Stimulated activated CD8-positive, alpha-beta memory T cell treated with anti-CD3 and anti-CD28 coated beads, Interleukin-15, amount 100 ng/mL, for 1 hour (primary cell): ENCODE measurements around the gene XPA.

ENCODE experiments used
- DNase-seq: peaks from one replicate; pipeline ENCODE4 v3.0.0-alpha.2; 2020; ENCODE audit warnings: low read depth

XPA gene

DNA sequence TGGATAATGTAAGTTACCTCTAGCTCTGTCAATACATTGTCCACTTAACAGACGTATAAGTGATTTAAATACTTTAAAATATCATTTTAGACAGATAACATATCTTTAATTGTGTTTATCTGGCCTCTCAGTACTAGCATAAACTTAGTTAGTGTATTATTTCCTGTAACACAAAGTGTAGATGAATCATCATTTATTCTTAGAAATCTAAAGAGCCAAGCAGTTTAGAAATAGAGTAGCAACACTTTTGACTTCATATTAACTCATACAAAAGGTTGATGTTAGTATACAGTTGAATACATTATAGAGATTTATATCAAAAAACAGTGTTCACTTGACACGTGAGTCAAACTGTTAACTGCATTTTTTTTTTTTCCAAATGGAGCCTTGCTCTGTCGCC is 45.5 kb downstream of the XPA start:
- DNase-seq, result no peak

DNA sequence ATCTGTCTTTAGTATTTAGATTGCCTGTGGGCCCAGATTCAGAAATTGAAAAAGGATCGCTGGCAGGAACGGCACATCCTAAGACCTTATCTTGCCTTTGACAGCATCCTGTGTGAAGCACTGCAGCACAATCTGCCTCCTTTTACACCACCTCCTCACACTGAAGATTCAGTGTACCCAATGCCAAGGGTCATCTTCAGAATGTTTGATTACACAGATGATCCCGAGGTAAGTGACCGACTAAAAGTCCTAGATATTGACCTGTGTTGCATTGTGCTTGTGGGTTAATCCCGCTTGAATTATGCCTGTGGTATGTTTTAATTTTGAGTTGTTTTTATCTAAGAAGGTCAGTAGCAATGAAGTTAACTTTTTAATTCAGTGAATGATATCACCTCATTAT is 49.1 kb downstream of the XPA start:
- no peak for DNase-seq

DNA sequence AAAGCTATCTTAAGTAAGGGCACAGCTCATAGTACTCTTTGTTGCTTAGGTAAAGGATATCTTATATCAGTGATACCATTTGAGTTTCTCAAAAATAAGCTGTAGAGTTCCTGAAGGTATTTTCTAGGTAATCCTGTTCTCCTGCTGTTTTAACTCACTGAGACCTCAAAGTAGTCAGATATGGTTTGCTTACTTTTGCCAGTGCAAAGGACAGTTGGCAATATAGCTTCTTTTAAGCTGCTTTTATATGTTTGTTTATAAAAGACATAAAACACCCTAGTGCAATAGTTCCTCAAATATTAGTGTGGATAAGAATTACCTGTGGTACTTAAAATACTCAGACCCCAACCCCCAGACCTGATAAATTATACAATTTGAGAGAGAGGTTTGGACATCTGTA is 51.4 kb downstream of the XPA start:
- no peak for DNase-seq

DNA sequence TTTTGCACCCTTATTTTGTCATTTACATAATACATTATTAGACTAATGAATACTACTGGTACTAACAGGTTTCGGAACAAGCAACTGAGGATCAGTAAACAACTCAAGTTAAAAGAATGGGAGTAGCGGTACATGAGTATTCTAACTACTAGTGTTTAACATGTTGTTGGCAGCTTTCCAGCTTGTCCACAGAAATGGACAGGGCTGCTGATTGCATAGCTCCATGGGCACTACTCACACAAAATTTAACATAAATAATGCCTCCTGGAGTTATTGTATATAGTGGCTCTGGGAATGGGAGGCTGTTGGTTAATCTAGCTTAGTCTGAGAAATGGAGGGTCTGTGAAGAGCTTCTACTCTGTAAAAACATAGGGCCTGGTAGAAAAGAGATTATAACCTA is 56.8 kb downstream of the XPA start:
- no peak for DNase-seq

DNA sequence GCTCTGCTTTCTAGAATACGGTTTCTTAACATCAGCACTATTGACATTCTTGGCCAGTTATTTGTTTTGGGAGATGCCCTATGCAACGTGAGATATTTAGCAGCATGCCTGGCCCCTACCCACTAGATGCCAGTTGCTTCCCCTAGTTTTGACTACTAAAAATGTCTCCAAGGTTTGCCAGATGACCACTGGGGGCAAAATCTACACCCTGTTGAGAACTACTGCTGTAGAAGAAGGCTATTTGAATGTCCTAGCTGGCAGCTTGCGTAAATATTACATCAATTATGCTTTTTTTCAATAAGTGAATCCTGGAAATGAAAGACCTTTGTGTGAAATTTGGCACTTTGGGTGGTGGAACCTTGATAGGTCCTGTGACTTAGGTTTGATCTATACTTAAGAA is 58.5 kb downstream of the XPA start:
- no peak for DNase-seq

DNA sequence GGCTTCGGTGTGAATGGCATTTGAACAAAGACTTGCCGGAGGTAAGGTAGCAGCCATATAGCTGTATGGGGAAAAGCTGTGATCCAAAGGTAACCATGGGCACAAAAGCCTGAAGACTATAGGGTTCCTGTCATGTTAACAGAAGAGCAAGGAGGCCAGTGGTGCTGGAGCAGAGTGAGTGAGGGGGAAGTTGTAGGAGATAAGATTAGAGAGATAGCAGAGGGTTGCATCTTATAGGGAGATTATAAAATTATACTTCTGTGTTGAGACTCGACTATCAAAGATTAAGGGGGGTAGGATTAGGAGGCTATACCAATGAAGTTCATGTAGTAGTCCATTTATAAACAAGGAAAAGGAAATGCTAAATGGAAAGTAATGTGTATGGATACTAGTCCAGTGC is 60.2 kb downstream of the XPA start:
- DNase-seq, result no peak

DNA sequence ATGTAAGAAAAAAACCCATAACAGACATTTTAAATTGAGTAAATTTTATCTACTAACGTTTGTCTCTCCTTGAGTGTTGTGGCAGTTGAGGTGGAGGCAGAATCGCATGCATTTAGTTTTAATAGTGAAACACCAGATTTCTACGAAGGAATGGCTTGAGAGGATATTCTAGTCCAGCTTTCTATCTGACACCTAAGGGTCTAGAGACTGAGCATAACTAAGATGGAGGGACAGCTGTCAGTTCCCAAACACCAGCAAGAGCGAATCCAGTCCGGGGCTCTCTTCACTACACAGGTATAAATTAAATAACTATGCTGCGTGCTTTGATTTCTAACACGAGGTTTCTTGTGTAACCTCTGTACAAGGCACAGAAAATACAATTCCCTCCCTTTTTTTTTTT is 62.1 kb downstream of the XPA start:
- no peak for DNase-seq

DNA sequence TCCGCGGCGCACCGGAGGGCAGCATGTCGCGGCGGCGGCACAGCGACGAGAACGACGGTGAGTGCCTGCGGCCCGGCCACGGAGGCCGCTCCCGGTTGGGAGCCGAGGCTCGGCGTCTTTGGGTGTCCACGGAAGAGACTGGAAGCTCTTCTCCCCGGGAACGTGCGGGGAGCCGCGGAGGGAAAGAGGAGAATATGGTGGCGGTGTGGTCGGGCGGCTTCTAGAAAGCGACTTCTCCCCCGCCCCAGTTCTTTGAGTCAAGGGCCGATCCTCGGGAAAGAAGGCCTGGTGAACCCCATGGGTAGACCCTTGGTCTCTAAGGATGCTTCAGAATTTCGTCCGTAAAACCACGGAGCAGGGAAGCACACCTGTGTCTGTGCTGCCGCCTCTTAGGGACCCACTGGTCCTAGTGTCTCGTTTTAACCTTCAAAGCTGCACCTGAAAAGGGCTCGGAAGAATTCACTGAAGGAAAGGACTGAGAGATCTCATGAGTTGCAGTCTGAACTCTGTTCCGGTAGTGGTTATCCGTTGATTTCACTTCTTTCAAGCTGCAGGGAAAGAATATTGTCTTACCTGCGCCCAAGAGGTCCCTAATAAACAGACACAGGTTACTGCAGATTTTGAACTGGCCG is 63.2 kb downstream of the XPA start:
- no peak for DNase-seq

DNA sequence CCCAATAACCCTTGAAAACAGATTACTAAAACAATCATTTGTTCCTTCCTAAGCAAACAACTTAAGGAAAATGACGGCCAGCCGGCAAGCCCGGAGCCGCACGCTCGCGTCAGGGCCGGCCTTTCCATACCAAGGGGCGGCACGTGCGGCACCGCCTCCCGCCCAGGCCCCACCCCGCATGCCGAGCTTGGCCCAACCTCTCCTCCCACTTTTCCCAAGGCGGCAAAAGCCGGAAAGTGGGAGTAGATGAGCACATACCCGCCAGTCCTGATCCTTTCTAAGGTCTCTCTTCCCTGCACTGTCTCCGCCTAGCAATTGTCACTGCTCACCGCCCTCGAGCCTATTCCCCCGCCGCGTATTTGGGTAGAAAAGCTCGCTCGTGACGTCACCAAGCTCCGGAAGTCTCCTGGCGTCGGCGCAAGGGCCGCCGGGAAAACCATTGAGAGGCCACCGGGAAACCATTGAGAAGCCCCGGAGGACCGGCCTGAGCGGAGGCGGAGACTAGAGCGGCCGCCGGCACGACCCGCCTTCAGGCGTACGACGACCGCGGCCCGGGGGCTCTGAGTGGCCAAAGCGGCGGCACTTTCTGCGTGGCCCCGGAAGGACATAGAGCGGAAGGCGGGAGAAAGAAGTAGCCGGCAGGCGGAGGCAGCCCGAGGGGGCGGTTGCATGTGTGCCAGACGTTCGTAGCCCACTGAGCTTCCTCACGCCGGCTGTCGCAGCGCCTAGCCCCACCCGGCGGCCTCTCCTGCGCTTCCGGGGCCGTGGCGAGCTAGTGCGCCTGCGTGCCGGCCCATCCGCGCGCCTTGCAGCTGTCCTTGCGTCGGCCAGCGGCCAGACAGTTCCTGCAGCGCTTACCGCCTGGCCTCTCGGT is 63.9 kb downstream of the XPA start, which contains the start of the genes NCBP1 and TSTD2:
Gene NCBP1 (plus strand): TSS at position 837 of the 874 bp plus-strand sequence. CDS start 61 bp downstream, outside the sequence.
Gene TSTD2 (minus strand): TSS at position 384 of the 874 bp plus-strand sequence. CDS start 5,806 bp downstream, outside the sequence.
- DNase-seq, result peak; percentile 88

DNA sequence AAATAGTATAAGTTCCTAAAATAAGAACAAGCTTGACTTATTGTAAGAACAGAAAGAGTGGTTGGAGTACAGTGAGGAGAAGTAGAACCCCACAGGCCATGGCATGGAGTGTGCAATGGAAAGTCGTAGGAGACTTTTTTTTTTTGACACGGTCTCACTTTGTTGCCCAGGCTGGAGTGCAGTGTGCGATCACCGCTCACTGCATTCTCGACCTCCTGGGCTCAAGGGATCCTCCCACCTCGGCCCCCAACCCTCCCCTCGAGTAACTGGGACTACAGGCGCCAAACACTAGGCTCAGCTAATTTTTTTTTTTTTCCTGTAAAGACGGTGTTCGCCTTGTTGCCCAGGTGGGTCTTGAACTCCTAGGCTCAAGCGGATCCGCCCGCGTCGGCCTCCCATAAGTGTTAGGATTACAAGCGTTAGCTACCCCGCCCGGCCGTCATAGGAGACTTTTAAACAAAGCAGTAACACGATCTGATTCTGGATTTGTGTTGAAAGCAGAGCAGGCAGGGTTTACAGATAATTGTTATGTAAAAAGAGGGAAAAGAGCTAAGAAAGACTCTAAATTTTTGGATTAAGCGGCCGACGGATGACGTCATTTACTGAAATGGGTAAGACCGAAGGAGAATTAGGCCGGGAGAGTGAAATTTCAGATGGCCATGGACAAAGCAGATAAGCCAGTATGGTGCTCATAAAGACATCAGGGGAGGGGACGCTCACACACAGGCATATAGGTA is 64.7 kb downstream of the XPA start:
- no peak for DNase-seq

DNA sequence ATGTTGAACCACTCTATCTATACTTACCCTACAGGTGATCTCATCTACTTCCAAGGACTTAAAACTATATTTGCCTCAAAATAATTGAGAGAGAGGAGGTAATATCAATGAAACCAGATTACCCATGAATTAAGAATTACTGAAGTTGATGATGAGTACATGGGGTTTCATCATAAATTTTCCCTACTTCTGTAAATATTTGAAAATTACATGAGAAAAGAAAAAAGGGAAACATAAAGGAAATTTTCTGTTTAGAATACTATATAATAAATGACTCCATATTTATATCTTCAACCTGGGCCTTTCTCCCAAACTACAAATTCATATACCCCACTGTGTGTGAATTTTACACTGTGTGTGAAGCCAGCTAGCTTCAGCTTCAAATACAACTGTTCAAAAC is 66.5 kb downstream of the XPA start:
- no peak for DNase-seq

DNA sequence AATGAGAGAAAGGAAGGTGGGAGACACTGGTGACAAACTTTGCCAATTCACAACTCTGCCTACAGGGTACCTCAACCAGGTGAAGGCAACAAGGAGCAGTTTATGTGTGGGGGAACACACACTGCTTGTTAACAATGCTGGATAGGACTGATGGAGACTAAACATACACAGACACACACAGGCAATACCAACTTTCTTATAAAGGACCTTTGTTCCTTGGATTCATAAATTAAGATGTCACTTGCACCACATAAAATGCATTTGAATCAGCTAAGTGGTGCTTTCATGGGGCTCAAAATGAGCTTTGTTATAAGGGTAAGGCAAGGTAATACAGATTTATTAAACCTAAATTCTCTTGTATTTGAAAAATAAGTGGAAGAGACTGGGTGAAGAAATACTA is 68.0 kb downstream of the XPA start:
- DNase-seq, result no peak

DNA sequence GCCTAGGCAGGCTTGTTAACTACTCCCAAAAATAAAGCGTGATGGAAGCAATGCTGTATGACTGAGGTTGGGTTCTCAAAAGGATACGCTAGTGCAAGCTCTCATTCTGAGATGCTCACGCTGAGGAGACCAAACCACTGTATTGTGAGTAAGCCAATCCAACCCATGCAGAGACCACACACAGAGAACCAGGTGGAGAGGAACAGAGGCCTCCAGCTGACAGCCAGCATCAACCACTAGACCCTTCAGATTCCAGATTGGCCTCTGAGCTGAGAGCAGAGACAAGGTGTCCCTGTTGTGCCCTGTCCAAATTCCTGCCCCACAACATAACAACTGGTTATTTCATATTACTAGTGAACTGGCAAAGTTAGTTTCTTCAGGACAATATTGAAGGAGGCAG is 68.5 kb downstream of the XPA start:
- DNase-seq, result no peak

DNA sequence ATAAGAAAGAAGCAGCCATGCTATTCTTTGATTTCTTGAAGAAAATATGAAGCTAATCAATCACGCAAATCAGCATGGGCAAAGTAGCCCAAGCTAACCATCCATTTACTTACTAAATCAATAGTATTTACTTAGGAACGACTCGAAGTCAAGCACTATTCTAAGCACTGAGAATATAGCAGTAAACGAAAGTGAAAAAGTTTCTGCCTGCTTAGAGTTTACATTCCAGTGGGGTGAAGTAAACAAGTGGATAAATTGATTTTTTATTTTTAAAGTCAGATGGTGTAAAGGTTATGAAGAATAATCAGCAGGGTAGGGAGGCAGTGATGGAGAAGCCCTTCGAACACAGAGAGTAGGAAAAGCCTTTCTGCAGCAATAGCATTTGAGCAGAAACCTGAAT is 69.5 kb downstream of the XPA start:
- no peak for DNase-seq

DNA sequence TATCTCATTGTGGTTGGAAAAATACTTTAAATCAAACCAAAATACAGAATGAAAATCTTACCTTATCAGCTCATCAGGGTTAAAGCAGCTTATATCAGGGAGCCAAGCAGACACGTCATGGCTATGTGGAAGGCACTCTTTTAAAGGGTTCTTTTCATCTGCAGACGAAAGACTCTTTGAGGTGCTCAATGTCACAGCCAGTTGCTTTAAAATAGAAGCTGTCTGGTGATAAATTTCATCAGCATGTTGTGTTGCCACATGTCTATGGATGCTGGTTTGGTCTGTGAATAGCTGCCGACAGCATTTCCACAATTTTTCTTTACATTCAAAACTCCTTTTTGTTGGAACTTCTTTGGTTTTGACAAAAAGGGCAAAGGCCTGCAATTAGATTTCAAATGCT is 71.5 kb downstream of the XPA start:
- no peak for DNase-seq
